A673 (cell line): ENCODE results near the gene MTM1. TPM values are rescaled to one million over a fixed set of nuclear protein-coding genes. Genes with fewer than 3 reads are reported as not detected.

Experiments
- BruUV-seq: library from RNA; stranded (reverse); fragments of 400-500 nt; replicated peaks from 2 replicates; lab custom pipeline; 2021; lab: Mats Ljungman, UMichigan
- CTCF ChIA-PET: fragments of 300-600 bp; sonication (Branson Sonifier 250); formaldehyde crosslinking; loops from one replicate; lab custom pipeline; 2022; ENCODE audit warnings: antibody characterized with exemption; lab: Charles Lee
- POLR2A ChIA-PET: fragments of 300-600 bp; sonication (Branson Sonifier 250); formaldehyde crosslinking; loops from one replicate; lab custom pipeline; 2022; ENCODE audit warnings: antibody characterized with exemption; ENCODE audit not compliant: low non-redundant PET; lab: Charles Lee
- DNase-seq: peaks from one replicate; pipeline ENCODE4 v3.0.0-alpha.2; 2015; ENCODE audit warnings: low spot score
- H3K27ac ChIP-seq: fragments of 200-600 bp; sonication (generic); 2 replicates; pipeline ENCODE4 v1.5.1; 2016; ENCODE audit warnings: mixed run types, low read depth, mild to moderate bottlenecking, mixed read lengths, antibody characterized with exemption, low read length; ENCODE audit not compliant: poor library complexity, severe bottlenecking
- H3K27me3 ChIP-seq: fragments of 200-600 bp; sonication (generic); replicated peaks from 2 replicates; pipeline ENCODE4 v1.6.1; 2017; ENCODE audit warnings: mixed run types, low read depth, mild to moderate bottlenecking, mixed read lengths, antibody characterized with exemption, low read length; ENCODE audit not compliant: insufficient read depth, poor library complexity
- H3K36me3 ChIP-seq: fragments of 200-600 bp; sonication (generic); 2 replicates; pipeline ENCODE4 v1.6.1; 2016; ENCODE audit warnings: mixed run types, mild to moderate bottlenecking, mixed read lengths, antibody characterized with exemption, low read length; ENCODE audit not compliant: insufficient read depth, poor library complexity, severe bottlenecking
- H3K4me1 ChIP-seq: fragments of 200-600 bp; sonication (generic); 2 replicates; pipeline ENCODE4 v1.6.1; 2017; ENCODE audit warnings: mixed run types, mild to moderate bottlenecking, mixed read lengths, antibody characterized with exemption, low read length; ENCODE audit not compliant: insufficient read depth, poor library complexity, severe bottlenecking
- H3K4me3 ChIP-seq: fragments of 200-600 bp; sonication (generic); 2 replicates; pipeline ENCODE4 v1.5.1; 2016; ENCODE audit warnings: low read depth, mixed run types, mild to moderate bottlenecking, mixed read lengths, low read length; ENCODE audit not compliant: poor library complexity, severe bottlenecking
- H3K9me3 ChIP-seq: fragments of 200-600 bp; sonication (generic); 2 replicates; pipeline ENCODE4 v1.6.1; 2016; ENCODE audit warnings: mixed run types, low read depth, mild to moderate bottlenecking, mixed read lengths, antibody characterized with exemption, low read length; ENCODE audit not compliant: poor library complexity, severe bottlenecking
- EZH2 ChIP-seq: fragments of 200-600 bp; sonication (generic); IDR thresholded peaks from 2 replicates; pipeline ENCODE4 v1.6.1; 2017; ENCODE audit warnings: borderline replicate concordance, low read depth, mild to moderate bottlenecking, mixed read lengths, antibody characterized with exemption, low read length; ENCODE audit not compliant: poor library complexity, severe bottlenecking
- intact Hi-C: fragments of 100-400 bp; cut with micrococcal nuclease; formaldehyde crosslinking; loops from one replicate; pipeline ENCODE4 v1.10.0; 2022; ENCODE audit not compliant: unreplicated experiment
- total RNA-seq: library from RNA; stranded (reverse); gene quantifications from 2 replicates; pipeline ENCODE4 v1.2.3, GENCODE V29; 2021
- TF ChIP-seq, protein P1 (sequence below): fragments of 300-800, 200-600 bp; sonication (generic); conservative IDR thresholded peaks from 2 replicates; pipeline ENCODE4 v1.5.1; 2017; ENCODE audit warnings: low read depth, mild to moderate bottlenecking, antibody characterized with exemption, low read length, moderate library complexity, mixed read lengths

The MTM1 gene
- total RNA-seq, 1 experiment from 2014 or later = 7.1 TPM

DNA sequence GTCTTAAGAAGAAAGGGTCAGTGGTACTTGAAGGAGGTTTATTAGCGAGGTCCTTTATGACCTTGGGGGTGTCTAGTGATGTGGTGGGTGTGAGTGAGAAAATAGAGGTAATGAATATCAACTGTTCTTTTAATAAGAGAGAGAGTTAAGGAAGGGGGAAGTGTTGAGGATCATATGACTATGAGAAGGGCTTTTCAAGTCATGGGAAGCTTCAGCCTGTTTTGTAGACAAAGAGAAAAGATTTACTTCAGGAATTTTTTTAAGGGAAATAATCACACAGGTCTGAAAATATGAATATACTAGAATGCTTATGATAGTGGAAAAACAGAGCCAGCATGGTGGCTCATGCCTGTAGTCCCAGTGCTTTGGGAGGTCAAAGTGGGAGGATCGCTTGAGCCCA is 83.5 kb downstream of the MTM1 start:
- H3K4me1 ChIP-seq = no peaks in the 10 kb centered on the region
- H3K27me3 ChIP-seq = no peaks in the 10 kb centered on the region
- no peak overlapping the region for H3K27ac ChIP-seq
- CTCF ChIA-PET = no interaction called here
- no peak for TF ChIP-seq EZH2
- TF ChIP-seq, protein P1, sequence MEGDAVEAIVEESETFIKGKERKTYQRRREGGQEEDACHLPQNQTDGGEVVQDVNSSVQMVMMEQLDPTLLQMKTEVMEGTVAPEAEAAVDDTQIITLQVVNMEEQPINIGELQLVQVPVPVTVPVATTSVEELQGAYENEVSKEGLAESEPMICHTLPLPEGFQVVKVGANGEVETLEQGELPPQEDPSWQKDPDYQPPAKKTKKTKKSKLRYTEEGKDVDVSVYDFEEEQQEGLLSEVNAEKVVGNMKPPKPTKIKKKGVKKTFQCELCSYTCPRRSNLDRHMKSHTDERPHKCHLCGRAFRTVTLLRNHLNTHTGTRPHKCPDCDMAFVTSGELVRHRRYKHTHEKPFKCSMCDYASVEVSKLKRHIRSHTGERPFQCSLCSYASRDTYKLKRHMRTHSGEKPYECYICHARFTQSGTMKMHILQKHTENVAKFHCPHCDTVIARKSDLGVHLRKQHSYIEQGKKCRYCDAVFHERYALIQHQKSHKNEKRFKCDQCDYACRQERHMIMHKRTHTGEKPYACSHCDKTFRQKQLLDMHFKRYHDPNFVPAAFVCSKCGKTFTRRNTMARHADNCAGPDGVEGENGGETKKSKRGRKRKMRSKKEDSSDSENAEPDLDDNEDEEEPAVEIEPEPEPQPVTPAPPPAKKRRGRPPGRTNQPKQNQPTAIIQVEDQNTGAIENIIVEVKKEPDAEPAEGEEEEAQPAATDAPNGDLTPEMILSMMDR = no peak
- POLR2A ChIA-PET = no interaction called here
- no TSS peak for BruUV-seq
- H3K9me3 ChIP-seq = no peaks in the 10 kb centered on the region
- no peak for DNase-seq
- intact Hi-C loops = no loop called here
- H3K4me3 ChIP-seq = no peak overlapping the region
- H3K36me3 ChIP-seq = no peaks in the 10 kb centered on the region

- CTCF ChIA-PET = no interaction called here
- POLR2A ChIA-PET = no interaction called here
- DNase-seq = no peak
- no TSS peak for BruUV-seq
- Histone ChIP-seq H3K27ac (no peak overlapping the region), H3K4me1 (no peaks in the 10 kb centered on the region), H3K27me3 (no peaks in the 10 kb centered on the region), H3K9me3 (no peaks in the 10 kb centered on the region), H3K4me3 (no peak overlapping the region), H3K36me3 (no peaks in the 10 kb centered on the region)
- no peak for TF ChIP-seq EZH2
- TF ChIP-seq, protein P1 = no peak
- intact Hi-C loops = no loop called here
Measured at GRCh38 chrX:150655788-150656187, 87.4 kb downstream of the MTM1 start.

DNA sequence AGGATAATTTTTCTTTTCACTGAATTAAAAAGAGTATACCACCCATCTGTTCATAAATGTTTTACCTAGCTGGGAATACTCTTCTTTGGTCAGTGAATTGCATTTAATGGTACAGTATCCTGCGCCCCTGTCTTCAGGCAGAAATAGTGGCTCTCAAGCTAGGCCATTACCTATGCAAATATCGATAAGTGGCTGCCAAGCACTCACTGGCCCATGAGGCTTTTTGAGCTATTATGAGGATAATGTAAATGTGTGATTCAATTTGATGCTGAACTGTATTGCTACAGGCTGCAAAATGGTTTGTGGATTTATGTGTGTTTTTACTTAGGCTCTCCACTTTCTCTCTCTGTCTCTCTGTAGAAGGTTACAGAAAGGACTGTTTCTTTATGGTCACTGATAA is 94.7 kb downstream of the MTM1 start:
- intact Hi-C loops = no loop called here

More for the DNA sequence above, 94.7 kb downstream of the MTM1 start:
- Histone ChIP-seq H3K4me3 (no peak overlapping the region), H3K4me1 (no peaks in the 10 kb centered on the region), H3K27me3 (no peaks in the 10 kb centered on the region), H3K9me3 (no peaks in the 10 kb centered on the region), H3K27ac (no peak overlapping the region), H3K36me3 (no peaks in the 10 kb centered on the region)
- DNase-seq = no peak
- POLR2A ChIA-PET = no interaction called here
- TF ChIP-seq, protein P1 = no peak
- no peak for TF ChIP-seq EZH2
- CTCF ChIA-PET = no interaction called here
- no TSS peak for BruUV-seq
